A549 (cell line): ENCODE data around the gene ITGA11.

Experiments
- EP300 ChIP-seq, 2 experiments: fragments of >200 bp; sonication (Bioruptor Twin); formaldehyde crosslinking; IDR thresholded peaks; 2 replicates in 1 of 2; 3 replicates in 1 of 2; pipeline ENCODE4 v1.6.1; 2016 to 2017
- KDM5A ChIP-seq: fragments of 200-600 bp; sonication (generic); IDR thresholded peaks from 2 replicates; pipeline ENCODE4 v1.6.1; 2016; ENCODE audit warnings: antibody characterized with exemption, mild to moderate bottlenecking
- MAZ ChIP-seq: fragments of 150-350 bp; IDR thresholded peaks from 2 replicates; pipeline ENCODE4 v1.6.1; 2014; ENCODE audit warnings: antibody characterized with exemption, low read depth, low read length, borderline replicate concordance
- POLR2A ChIP-seq: IDR thresholded peaks from 2 replicates; pipeline ENCODE4 v1.6.1; 2012; ENCODE audit warnings: mild to moderate bottlenecking, low read length

GRCh38 chr15:68441045-68441743, 9.2 kb upstream of the ITGA11 start:
- TF ChIP-seq EP300 (IDR thresholded peaks at IDR 0.05) (no peak), KDM5A (no peak), MAZ (no peak), POLR2A (no peak)
